GM19351 (cell line): Measurements from ENCODE around the gene CELSR3.

ENCODE experiments used
- ATAC-seq: cut with Tn5 transposase; IDR thresholded peaks from one replicate; pipeline ENCODE4 v1.9.1; 2021; ENCODE audit warnings: mild to moderate bottlenecking, moderate library complexity; ENCODE audit not compliant: unreplicated experiment

The CELSR3 gene

GRCh38 chr3:48688032-48688736, 25.5 kb upstream of the CELSR3 start:
- no peak for ATAC-seq

DNA sequence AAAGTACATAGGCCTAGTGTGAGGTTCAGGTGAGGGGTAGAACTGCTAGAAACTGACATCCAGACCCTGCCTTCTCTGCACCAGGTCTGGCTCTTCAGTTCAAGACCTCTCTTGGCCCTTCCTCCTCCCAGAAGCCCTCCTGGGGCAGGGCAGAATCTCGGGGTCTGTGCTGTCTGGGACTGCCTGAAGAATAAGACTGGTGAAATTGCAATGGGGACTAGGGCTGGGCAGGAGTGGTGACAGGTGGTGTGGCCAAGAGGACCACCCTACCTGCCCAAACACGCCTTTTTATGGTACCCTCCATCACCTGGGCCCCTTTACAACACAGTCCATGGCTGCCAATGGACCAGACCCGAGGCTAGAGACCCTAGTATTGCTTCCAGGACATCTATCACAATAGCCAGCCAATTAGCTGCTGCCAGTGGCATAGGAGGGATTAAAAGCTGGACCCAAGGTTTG, 24.6 kb upstream of the CELSR3 start:
- no peak for ATAC-seq

DNA sequence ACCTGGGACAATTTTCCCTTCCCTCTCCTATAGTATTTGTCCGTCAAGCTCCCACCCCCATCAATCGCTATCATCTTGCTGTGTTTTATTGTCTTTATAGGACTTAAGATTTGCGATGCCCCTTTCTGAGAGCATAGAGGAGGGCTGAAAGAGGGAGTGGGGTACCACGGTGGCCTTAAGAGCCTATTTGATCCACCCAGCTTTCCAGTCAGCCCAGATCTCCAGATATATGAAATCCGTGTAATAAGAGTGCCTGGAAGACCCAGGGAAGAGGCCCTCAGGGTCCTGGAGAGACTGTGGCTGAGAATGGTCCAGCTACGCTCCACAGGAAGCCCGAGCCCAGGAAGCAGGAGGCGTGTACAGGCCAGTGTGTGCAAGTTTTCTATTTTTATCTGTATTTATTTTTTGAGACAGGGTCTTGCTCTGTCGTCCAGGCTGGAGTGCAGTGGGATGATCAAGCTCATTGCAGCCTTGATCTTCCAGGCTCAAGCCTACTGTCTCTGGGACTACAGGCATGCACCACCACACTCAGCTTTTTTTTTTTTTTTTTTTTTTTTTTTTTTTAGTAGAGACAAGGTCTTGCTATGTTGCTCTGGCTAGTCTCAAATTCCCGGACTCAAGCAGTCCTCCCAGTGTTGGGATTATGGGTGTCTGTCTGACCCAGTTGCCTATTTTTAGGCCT, 24.0 kb upstream of the CELSR3 start:
- ATAC-seq, result no peak

DNA sequence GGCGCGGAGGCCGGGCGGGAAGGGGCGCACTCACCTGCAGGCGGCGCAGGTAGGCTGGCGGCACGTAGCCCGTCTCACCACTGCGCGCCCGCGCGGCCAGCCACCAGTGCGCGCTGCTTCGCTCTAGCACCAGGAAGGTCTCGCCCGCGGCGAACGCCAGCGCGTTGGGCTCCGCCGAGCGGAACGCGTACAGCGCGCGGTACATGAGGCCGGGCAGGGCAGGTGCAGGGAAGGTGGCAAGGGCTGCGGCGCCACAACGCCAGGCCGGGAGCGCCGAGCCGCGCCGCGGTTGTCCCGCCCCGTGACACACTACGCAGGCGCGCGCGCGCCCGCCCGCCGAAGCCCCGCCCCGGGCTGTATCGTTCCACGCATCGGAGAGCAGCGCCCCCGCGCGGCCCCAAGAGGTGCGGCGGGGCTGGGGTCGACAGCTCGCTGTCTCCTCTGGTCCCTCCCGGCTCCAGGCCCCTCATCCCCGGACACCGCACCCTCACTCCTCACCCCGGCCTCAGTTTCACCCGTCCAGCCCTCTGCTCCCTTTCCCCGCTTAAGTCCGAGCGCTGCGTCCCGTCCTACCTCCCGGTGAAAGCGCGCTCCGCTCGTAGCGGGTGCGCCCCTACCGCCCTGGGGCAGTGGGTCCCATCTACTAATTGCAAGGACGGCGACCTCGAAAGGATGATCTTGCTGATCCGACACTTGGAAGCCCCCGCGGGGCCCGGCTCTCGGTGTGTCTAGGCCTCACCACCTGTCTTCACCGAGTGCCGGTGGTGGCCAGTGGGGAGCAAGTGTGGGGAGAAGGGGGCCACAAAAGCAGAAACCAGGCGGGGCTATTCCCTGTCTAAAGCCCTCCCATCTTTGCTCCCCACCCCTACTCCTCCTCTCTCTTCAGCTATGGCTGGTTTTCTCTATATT, 23.2 kb upstream of the CELSR3 start, which contains the start of gene NCKIPSD:
TSS of gene NCKIPSD (minus strand) at position 313 of the 909 bp plus-strand sequence. CDS start at position 205, 108 bp downstream.
- peak; percentile 73 for ATAC-seq

GRCh38 chr3:48685293-48685602, 22.6 kb upstream of the CELSR3 start:
- ATAC-seq, result no peak

GRCh38 chr3:48684480-48685143, 21.9 kb upstream of the CELSR3 start:
- no peak for ATAC-seq

DNA sequence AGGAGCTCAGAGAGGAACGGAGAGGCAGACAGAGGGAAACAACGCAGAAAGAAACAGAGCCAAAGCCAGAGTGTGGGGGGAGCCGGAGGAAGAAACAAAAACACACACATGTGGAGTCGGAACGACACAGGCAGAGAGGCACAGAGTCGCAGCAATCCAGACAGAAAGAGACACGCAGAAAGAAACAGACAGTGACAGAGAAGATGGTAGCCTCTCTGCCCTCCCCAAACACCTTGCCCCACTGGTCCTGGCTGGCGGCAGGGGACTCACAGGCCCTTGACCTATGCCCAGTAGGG, 21.3 kb upstream of the CELSR3 start:
- no peak for ATAC-seq

- ATAC-seq, result no peak
Measured at GRCh38 chr3:48682786-48683185, 20.1 kb upstream of the CELSR3 start.

DNA sequence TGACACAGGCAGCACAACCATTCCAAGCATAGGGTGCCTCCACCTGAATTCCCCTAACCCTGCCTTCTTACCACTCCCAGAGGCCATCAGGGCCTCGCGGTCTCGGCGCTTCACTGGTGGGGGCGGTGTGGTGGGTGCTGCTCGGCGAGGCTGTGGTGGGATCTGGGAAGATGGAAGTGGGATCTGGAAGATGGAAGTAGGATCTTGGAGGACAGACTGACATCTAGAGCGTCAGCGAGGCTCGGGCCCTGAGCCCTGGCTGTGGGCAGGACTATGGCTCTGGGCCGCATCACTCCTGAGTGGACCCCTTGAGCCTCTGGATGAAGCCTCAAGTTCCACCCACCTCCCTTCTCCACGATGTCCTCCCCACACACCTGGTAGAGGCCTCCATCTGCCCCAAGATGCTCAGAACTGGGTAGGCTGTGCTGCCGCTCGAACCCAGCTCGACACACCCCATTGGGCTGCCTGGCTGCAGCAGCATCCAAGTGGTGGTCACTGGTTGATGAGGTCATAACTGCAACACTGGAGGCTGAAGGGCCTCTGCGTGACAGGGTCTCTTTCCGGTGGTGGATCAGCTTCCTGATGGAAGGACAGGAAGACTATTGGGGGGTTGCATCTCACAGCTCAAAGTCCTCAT, 19.4 kb upstream of the CELSR3 start:
- no peak for ATAC-seq

GRCh38 chr3:48681541-48681880, 18.8 kb upstream of the CELSR3 start:
- no peak for ATAC-seq

DNA sequence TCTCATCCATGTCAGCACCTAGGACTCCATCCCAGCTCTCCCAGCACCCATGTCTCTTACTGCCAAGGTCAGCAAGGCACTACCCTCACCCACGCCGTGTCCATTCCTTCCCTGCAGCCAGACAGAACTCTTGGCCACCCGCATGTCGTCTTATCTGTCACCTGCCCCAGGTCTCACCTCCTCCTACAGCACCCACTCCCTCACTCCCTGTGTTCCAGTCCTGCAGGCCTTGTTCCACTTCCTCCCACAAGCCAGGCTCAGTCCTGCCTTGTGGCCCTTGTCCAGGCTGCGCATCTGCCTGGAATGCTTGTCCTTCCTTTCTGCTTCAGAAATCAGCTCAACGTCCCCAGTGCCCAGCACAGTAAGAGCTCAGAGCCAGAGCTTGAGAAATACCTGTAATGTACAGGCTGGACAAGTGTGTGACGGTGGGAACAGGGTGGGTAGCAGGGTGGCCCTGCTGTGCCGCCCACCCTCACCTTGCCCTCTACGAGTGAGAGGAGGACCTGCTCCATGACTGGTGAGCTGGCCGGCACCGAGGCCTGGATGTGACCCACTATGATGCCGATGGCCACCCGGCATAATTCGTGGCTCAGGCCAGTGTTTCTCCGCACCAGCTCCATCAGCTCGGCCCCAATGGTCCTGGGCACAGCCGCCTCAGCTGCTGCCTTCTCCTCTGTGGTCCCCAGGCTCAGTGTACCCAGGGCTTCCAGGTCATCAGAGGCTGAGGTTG, 18.3 kb upstream of the CELSR3 start:
- ATAC-seq, result no peak

GRCh38 chr3:48679411-48680391, 17.0 kb upstream of the CELSR3 start:
- ATAC-seq, result no peak

GRCh38 chr3:48678566-48679380, 16.1 kb upstream of the CELSR3 start:
- ATAC-seq, result no peak

DNA sequence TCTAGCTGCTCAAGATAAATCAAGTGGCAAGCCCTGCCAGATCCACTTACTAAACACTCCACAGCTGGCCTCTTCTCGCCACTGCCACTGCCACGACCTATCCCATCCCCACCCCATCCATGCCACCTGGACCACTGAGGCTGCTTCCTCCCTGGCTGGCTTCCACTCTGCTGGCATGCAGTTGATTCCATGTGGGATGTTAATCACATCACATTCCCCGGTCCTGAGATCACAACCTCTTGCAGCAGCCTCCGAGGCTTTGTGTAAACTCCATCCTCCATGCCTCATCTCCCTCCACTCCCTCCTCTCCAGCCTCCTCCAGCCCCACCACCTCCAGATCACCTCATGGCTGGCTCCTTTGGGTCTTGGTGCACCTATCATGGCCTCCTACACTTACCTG, 15.4 kb upstream of the CELSR3 start:
- ATAC-seq, result no peak

- ATAC-seq, result no peak
Measured at GRCh38 chr3:48674505-48674904, 11.8 kb upstream of the CELSR3 start.

DNA sequence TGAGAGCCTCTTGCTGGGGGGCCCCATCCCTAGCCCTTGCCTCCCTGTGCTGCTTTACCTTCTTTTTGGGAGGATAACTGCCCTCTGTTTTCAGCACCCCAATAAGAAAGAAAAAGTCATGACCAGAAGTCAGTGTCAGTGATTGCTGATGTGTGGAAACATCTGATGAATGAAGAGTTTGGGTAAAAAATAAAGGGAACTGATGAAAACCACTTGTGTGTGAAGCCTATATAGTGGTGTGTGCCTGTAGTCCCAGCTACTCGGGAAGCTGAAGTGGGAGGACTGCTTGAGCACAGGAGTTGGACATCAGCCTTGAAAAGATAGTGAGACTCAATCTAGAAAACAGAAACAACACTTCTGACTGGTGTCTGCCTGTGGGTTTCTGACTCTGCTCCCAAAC, 9.8 kb upstream of the CELSR3 start:
- ATAC-seq, result no peak

DNA sequence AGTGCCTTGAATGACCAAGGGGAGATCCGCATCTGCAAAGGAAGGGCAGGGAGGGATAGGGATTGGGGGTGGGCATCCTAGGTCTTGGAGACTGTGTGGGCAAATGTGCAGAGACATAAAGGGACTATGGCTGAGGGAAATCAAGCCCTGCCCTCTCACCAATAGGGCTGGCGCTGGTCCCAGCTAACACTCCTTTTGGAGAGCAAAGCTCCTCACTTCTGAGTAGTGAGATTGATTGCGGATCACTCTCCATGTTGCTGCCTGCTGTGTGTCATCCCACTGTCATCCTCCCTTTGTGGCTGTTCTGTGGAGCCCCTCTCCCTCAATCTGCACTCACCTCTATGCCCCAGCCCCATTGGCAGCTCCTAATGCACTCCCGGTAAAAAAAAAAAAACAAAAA, 2.2 kb upstream of the CELSR3 start:
- ATAC-seq, result no peak

- no peak for ATAC-seq
Measured at GRCh38 chr3:48664313-48664644, 1.6 kb upstream of the CELSR3 start.
